Activated CD8-positive, alpha-beta T cell treated with anti-CD3 and anti-CD28 coated beads for 36 hours (primary cell): ENCODE measurements around the gene ADIPOR1. TPM values are rescaled to one million over a fixed set of nuclear protein-coding genes. Genes with fewer than 3 reads are reported as not detected.

Experiments
- ATAC-seq: fragments of 200-7000 bp; cut with Tn5 transposase; one replicate; pipeline ENCODE4 v1.10.0; 2021; ENCODE audit warnings: mild to moderate bottlenecking, moderate library complexity
- CTCF ChIA-PET: fragments of 350-600 bp; sonication (Branson Sonifier 250); formaldehyde crosslinking; loops from one replicate; lab custom pipeline; 2021; ENCODE audit warnings: antibody characterized with exemption; lab: Charles Lee
- POLR2A ChIA-PET: fragments of 350-600 bp; sonication (Branson Sonifier 250); formaldehyde crosslinking; loops from one replicate; lab custom pipeline; 2021; ENCODE audit warnings: antibody characterized with exemption; lab: Charles Lee
- DNase-seq: peaks from one replicate; pipeline ENCODE4 v3.0.0-alpha.2; 2020
- H3K27ac Mint-ChIP-seq: one replicate; pipeline ENCODE4 v1.8.0; 2021; ENCODE audit warnings: mild to moderate bottlenecking, mixed read lengths
- H3K27me3 Mint-ChIP-seq: one replicate; pipeline ENCODE4 v1.8.0; 2021; ENCODE audit warnings: mixed read lengths
- H3K36me3 Mint-ChIP-seq: one replicate; pipeline ENCODE4 v1.8.0; 2021; ENCODE audit warnings: low read depth, mixed read lengths
- H3K4me1 Mint-ChIP-seq: one replicate; pipeline ENCODE4 v1.8.0; 2021; ENCODE audit warnings: low read depth, mixed read lengths
- H3K4me3 Mint-ChIP-seq: one replicate; pipeline ENCODE4 v1.8.0; 2021; ENCODE audit warnings: mild to moderate bottlenecking, moderate library complexity, mixed read lengths
- H3K9me3 Mint-ChIP-seq: one replicate; pipeline ENCODE4 v1.8.0; 2021; ENCODE audit warnings: mixed read lengths
- CTCF ChIP-seq: fragments of 200-600 bp; IDR thresholded peaks from one replicate; pipeline ENCODE4 v1.8.0; 2022; ENCODE audit warnings: antibody characterized with exemption, mild to moderate bottlenecking
- intact Hi-C: fragments of 100-400 bp; cut with micrococcal nuclease; formaldehyde crosslinking; loops from one replicate; pipeline ENCODE4 v1.10.0; 2022
- total RNA-seq, 2 experiments: library from RNA; stranded (reverse); gene quantifications; one replicate each; pipeline ENCODE4 v1.2.3, GENCODE V29; 2021

The ADIPOR1 gene
- total RNA-seq, 2 experiments from 2014 or later = 64.8 to 67.0 TPM

- ChIA-PET CTCF (no interaction called here), POLR2A (interaction anchor here (1.0 kb wide), 1 partner anchor 48 kb away, joined by 4 read pairs; the partner anchor contains the start of gene TMEM183A)
- no peak overlapping the region for H3K27ac Mint-ChIP-seq
- intact Hi-C loops = no loop called here
- ATAC-seq (no peak), DNase-seq (no peak)
- no peak overlapping the region for H3K4me3 Mint-ChIP-seq
- TF ChIP-seq CTCF = no peak
- no peaks in the 10 kb centered on the region for H3K27me3 Mint-ChIP-seq
- peaks cover 25% of the 10 kb centered on the region for H3K4me1 Mint-ChIP-seq
- H3K36me3 Mint-ChIP-seq = peaks cover 11% of the 10 kb centered on the region
- H3K9me3 Mint-ChIP-seq = no peaks in the 10 kb centered on the region
These were observed 1.1 kb upstream of the ADIPOR1 start for GRCh38 chr1:202959276-202959620.

- Mint-ChIP-seq H3K4me3 (peak overlapping the region; percentile 83), H3K36me3 (peaks cover 10% of the 10 kb centered on the region), H3K27ac (peak overlapping the region; percentile 79), H3K27me3 (no peaks in the 10 kb centered on the region), H3K9me3 (no peaks in the 10 kb centered on the region), H3K4me1 (peaks cover 29% of the 10 kb centered on the region)
- ChIA-PET POLR2A (interaction anchor here (1.0 kb wide), 1 partner anchor 48 kb away, joined by 4 read pairs; the partner anchor contains the start of gene TMEM183A), CTCF (no interaction called here)
- no peak for TF ChIP-seq CTCF
- DNase-seq (peak; percentile 39), ATAC-seq (peak; percentile 18)
- intact Hi-C loops = no loop called here
These were observed 598 bp upstream of the ADIPOR1 start for GRCh38 chr1:202958544-202959275.

- intact Hi-C loops = no loop called here
- Mint-ChIP-seq H3K27ac (peak overlapping the region; percentile 79), H3K4me1 (peaks cover 44% of the 10 kb centered on the region), H3K4me3 (peak overlapping the region; percentile 83), H3K36me3 (peaks cover 10% of the 10 kb centered on the region), H3K27me3 (no peaks in the 10 kb centered on the region), H3K9me3 (no peaks in the 10 kb centered on the region)
- ChIA-PET POLR2A (no interaction called here), CTCF (no interaction called here)
- ATAC-seq (no peak), DNase-seq (no peak)
- no peak for TF ChIP-seq CTCF
These were observed 1.1 kb downstream of the ADIPOR1 start for GRCh38 chr1:202956969-202957368.

- H3K27me3 Mint-ChIP-seq = no peaks in the 10 kb centered on the region
- ChIA-PET POLR2A (interaction anchor here (0.6 to 1.8 kb wide), 6 partner anchors 9 to 53 kb away, joined by 3 to 9 read pairs (median 6); partner anchors contain the start of genes CYB5R1, KLHL12 and TMEM183A), CTCF (interaction anchor here (1.0 to 3.5 kb wide), 8 partner anchors 10 to 313 kb away, joined by 3 to 14 read pairs (median 4); partner anchors contain the start of gene KLHL12)
- H3K9me3 Mint-ChIP-seq = no peaks in the 10 kb centered on the region
- intact Hi-C loops = no loop called here
- peak overlapping the region; percentile 7 for H3K27ac Mint-ChIP-seq
- peaks cover 51% of the 10 kb centered on the region for H3K4me1 Mint-ChIP-seq
- H3K36me3 Mint-ChIP-seq = peaks cover 10% of the 10 kb centered on the region
- TF ChIP-seq CTCF = no peak
- no peak overlapping the region for H3K4me3 Mint-ChIP-seq
- DNase-seq = no peak
- ATAC-seq = no peak
These were observed 3.9 kb downstream of the ADIPOR1 start for GRCh38 chr1:202954057-202954745.
